HS-5 (cell line): ENCODE data around the gene PLD5.
"Not testable (repeated sequence)": the region's sequence is repeated elsewhere in the genome, so short reads cannot be mapped to it uniquely, and the experiment has no call there.

Experiments used
- DNase-seq: peaks from one replicate; pipeline ENCODE4 v3.0.0-alpha.2; 2012; ENCODE audit warnings: low read depth

Gene PLD5

DNA sequence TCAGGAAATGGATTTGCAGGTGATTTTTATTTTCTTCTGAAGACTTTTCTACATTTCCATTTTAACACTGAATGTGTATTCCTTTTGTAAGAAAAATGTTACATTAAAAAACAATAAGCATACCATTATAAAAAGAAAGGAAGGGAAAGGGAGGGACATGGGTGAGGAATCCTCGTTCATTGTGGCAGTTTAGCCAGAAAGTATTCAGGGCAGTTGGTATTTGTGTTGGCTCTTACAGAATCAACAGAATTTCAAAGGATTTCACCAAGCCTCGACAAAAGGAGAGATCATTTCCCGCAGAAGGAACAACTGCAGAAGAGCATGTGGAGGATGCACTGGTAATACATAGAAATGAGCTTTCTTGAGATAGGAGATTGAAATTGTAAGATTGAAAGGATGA lies 35.0 kb downstream of the PLD5 start:
- DNase-seq: no peak

DNA sequence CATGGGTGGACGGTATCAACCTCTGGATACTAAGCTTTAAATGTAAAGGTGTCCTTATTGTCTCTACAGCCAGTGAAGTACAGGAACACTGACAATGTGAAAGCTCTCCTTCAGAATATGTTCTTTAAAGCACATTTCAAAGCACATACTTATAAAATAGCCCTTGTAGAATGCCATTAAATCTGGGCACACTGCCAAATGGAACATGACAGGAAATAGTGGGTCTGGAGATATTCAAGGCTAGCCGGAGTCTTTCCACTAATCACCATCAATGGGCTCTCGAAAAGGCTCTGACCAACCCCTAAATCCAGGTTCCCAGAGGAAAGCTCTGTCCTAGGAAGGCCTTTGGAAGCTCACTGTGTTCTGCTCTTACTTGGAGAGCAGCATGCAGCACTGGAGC lies 46.6 kb downstream of the PLD5 start:
- no peak for DNase-seq

DNA sequence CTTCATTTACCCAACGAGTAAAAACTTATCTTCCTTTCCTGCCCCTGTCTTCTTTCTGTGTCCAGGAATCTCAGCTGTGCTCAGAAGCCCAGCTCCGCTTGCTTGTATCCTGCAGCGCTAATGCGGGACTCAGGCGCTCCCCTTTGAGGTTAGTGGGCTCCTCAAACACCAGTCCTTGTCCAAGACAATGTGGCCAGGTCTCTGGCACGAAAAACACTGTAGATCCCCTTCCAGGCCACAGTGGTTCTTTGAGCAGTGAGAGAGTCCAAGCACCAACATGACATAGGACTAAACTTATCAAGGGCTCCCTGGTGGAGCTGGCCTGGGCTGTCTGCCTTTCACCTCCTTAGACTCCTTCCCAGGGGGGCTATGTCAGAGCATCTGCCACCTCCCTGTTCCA lies 53.7 kb downstream of the PLD5 start:
- no peak for DNase-seq

DNA sequence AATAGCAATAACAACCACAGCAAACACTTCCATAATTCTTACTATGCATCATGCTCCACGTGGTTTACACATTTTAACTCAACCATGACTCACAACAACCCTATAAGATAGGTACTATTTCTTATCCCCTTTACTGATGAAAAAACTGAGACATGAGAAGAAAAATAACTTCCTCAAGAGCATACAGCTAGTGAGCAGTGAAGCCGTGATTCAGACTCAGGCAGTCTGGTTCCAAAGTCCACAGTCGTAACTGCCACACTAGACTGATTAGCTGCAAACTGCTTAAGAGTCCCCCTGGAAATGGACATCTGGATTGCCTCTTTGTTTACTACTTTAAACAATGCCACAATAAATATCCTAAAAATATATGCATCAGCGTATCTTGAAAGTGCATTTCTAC lies 55.7 kb downstream of the PLD5 start:
- no peak for DNase-seq

DNA sequence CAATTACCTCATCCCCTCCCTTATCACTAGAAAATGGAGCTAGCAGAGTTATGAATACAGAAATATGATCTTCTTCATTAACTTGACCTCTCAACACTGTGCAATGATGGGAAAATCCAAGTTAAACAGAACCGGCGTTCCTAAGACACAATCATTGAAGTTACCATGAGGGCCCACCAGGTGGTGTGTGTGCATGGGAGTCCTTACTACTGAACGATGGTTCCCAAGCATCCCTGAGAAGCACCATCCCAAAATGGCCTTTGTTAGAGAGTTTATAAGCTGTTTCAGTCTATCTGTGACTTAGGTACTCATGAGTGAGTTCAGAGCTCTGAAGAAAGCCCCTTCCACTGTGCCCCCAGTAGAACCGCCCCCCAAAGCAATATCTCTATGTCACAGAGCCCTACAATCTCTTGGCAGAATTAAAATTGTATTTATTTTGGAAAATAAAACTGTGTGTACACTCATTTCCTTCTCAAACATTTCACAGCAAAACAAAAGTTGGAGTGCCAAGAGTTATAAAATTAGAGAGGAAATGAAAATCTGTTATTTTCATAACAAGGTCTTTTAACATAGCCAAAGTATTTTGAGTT lies 56.8 kb downstream of the PLD5 start:
- no peak for DNase-seq

DNA sequence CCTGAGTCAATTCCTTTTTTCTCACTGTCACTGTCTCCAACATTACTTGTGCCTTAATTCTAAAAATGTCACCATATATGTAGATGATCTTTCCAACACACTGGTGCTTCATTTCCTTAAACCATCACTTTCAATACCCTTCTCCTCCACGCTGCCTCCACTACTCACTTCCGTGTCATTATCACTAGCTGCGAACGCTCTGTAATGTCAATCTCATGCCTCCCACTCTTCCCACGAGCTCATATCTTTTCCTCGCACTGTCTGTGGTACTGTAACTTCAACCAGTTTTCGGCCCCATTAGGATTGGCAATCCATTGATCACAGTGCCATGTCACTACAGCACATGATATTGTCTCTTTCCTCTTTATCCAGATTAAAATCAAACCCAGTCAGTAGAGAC lies 61.6 kb downstream of the PLD5 start:
- DNase-seq: no peak

DNA sequence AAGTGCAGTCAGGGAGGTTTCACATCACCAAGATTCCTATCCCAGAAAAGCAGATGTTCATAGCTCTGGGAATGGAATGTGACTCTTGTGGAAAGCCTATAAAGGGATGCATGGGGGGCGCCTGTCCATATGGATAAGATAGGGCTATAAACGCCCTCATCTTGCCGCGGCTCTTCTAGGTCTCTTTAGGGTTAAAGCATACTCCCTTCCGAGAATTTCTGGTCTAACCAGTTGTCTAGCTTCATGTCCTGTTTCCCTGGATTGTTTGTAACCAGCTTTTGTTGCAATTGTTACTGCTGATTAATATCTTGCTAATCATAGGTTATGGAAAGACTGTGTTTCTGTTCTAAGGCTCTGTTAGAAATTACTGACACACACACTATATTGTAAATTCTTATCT lies 64.8 kb downstream of the PLD5 start:
- not testable (repeated sequence) for DNase-seq

DNA sequence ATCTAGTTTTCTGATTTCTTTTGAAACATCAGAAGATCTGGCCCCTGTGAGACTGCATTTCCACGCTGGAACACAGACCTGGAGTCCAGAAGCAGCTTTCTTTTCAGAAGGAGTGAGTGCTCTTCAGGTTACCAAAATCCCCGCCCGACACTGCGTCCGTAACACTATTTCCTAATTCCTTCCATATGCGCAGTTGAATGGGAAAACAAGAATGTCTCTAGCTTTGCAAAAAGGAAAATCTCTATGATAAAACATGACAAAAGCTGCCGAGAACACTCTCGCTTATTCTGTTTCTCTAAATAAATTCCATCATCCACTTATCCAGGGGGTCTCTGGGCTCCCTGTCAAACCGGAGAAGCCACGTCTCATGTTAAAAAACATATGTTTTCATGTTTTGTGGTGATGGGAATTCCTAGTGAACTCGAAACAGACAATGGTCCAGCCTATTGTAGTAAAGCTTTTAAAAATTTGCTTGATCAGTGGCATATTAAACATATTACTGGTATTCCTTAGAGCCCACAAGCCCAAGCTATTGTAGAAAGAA lies 67.7 kb downstream of the PLD5 start:
- no peak for DNase-seq

DNA sequence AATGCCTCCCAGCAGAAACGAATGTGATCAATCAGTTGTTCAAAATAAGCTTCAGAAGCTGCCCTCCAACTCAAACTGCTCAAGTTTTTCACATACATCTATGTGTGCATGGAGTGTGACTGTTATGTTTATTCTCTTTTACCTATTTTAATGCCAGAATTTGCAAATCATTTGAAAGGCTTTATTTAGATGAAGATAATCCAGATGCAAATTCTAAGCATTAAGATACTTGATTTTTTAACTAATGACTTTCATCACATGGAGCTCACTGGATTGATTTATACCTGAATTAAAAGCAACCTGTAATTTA lies 69.5 kb downstream of the PLD5 start:
- DNase-seq: no peak

DNA sequence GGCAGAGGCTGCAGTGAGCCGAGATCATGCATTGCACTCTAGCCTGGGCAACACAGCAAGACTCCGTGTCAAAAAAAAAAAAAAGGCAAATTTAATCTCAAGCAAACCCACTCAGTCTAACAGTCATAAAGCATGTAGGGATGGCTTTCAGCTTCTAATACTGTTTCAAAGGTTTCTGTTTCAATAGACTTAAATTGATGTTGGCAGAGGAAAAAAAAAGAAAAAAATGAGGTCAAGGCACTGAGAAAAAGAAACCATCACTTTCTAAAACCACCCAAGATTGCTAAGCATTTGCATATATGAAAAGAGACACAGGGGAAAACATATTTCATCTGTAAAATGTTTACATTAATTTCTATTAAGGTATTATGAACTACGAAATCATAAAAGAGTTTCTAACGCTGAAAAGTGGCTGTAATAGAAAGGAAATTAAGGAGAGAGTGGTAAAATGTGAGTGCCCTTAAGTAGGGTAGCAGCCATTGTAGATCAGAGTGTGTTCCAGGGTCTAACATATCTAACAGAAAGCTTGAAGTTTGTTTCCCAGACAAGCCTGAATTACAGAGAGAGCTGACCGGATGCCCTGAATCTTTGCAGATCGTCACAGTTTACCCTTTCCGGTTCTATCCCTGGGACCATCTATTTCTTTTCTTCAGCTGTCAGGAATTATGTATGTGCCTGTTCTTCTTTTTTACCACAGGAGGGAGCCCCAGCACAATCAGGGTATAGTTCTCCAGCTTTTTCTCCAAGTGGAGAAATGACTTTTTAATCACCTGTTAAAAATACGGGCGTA lies 70.0 kb downstream of the PLD5 start:
- no peak for DNase-seq

DNA sequence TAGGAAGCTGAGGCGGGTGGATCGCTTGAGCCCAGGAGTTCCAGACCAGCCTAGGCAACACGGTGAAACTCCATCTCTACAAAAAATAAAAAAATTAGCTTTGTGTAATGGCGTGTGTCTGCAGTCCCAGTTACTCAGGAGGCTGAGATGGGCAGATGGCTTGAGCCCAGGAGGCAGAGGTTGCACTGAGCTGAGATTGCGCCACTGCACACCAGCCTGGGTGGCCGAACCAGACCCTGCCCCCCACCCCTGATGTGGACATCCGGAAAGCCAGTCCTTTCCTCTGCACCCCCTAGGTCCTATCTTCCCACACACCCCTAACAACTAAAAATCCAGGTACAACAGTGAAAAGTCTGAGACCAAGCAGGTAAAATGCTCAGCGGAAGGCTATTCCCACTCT lies 71.9 kb downstream of the PLD5 start:
- DNase-seq: no peak

DNA sequence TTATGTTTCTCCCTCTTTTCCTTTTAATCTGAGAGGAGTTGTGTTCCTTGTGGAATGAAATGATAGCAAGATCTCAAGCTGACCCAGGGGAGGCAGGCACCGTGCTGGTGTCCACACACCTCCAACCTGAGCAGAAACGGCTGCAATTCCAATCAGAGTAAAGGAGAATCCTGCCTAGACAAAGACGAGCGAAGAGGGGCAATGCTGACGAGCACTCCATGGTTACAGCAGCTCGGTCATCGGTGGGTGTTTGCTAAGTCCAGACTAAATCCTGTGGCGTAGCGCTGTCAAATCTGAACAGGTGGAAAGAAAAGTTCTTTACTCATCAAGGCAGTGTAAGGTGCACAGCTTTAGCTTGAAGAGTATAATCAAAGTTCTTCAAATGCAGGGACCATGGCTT lies 74.8 kb downstream of the PLD5 start:
- no peak for DNase-seq

DNA sequence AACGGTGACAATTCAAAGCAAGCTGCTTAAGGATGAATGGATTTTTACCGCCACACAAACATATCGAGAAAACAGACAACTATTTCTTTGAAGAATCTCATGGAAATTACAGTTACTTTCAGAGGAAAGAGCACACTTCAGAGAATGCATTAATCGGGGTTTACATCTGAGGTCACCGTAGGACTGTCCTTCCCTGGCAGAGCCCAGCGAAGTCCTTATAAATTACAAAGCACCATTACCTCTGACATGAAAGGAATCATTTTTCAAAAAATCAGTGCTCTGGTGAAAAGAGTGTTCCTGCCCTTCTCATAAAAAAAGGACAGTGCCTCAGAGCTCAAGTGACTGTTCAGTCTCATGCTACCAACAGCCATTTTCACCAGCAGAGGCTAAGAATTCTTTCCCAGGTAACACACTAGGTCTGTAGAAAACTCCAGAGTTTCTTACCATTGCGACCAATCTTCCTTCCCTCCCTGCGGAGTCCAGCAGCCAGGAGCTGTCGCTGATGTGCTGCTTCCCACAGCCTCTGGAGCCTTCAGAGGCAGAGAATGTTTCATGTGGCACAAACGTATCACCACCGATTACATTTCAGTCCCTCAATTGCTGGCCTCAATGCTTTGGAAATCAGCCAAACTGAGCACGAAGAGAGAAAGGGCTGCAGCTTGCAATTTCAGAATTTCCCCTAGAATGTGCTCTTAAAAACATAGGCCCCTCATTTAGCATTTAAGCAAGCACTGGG lies 75.4 kb downstream of the PLD5 start:
- no peak for DNase-seq

DNA sequence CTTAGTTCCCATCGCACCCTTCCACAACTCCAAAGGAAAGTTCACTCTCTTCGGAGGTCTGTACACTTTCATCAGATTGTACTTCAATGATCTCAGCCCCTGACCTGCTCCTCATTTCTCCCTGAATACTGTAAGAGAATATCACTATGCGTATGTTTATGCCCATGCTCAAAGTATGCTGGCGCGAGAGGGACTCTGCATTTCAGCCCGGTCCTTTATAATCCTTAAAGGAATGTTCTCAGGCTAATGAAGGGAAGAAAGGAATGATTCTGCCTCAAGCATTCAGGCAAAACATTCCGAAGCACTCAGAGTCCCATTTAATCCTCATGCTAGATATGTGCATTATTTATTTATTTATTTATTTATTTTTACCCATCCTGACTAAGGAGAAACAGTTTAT lies 76.8 kb downstream of the PLD5 start:
- DNase-seq: no peak

DNA sequence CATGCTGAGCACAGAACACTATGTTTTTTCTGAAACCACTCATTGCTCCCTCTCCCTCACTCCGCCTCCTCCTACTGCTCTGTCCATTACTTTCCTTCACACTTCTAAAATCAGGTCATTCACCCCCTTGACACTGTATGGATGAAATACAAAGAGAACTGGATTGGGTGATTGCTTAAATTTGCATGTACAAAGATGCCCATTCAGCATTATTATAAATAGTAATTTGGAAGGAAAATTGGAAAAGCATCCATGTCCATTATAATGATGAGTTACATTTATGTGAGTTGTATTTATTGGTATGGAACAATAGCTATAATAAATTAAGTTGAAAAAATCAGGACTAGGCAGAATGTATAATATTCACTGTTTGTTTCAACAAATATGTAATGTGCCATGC lies 83.7 kb downstream of the PLD5 start:
- no peak for DNase-seq

DNA sequence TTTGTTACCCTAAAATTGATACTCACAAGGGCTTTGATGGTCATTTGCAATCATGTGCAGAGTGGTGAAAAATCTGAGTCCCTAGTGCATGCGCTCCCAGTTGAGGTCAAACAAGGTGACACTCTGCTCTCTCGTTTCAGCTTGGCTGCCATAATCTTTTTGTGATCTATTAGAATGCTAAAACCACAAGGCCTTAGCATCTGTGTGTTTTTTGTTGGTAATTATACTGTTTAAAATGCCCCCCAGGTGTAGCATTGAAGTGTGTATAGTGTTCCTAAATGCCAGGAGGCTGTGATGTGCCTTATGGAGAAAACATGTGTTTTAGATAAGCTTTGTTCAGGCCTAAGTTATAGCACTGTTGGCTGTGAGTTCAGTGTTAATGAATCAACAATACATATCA lies 89.3 kb downstream of the PLD5 start:
- no peak for DNase-seq

DNA sequence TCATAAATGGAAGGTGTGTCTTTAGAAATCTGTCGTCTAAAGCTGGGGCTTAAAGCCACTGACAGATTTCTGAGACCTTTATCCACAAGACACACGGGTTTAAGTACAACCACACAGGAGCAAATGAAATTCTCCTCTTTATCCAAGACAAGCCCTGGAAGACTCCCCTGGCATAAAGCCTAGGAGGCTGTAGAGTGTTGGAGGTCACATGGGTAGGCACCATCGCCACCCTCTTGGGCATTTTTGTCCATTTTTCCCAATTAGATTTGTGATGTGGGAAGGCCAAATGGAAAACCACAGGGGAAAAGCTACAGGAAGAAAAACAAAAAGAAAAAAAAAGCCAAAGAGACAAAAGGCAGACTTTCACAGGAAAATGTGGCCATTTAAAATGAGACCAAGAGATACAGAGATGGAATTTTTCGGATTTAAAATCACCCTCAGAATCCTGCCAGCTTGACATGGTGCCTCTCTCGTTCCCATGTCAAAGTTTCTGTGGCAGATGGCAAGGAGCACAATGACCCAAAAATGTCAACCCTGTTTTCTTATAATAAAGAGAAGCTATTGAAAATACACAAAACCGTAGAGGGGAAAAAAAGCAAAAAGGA lies 91.9 kb downstream of the PLD5 start:
- DNase-seq: no peak

DNA sequence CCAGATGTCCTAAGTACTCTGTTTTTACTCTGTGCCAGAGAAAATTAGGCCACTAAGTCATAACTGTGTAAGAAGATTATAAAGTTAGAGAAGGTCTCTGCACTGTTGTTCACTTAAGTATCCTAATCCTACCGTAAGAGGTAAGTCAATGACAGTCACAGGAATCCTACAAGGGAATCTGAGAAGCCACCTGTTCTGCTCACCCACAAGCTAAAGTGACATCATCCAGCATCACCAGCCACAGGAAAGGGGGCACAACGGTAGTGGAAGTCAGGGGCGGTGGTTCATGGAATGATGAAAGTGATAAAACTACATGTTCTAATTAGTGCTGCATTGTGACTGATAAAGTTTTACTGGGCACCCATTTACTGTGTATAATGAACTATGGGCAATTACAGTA lies 92.7 kb downstream of the PLD5 start:
- DNase-seq: no peak

DNA sequence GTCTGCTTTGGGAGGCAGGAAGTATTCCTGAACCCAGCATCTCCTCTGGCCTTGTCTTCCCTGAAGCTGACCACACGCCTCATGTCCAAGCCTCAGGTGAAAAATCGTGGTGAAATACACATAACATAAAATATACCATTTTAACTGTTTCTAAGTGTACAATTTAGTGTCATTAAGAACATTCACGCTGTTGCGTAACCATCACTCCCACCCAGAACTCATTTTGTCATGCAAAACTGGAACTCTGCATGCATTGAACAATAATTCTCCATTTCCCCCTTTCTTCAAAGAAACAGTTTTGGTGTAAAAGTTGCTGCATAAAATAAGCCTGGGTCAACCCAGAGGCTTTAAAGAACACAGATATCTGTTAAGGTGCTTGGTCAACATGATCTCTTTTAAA lies 93.5 kb downstream of the PLD5 start:
- DNase-seq: no peak

DNA sequence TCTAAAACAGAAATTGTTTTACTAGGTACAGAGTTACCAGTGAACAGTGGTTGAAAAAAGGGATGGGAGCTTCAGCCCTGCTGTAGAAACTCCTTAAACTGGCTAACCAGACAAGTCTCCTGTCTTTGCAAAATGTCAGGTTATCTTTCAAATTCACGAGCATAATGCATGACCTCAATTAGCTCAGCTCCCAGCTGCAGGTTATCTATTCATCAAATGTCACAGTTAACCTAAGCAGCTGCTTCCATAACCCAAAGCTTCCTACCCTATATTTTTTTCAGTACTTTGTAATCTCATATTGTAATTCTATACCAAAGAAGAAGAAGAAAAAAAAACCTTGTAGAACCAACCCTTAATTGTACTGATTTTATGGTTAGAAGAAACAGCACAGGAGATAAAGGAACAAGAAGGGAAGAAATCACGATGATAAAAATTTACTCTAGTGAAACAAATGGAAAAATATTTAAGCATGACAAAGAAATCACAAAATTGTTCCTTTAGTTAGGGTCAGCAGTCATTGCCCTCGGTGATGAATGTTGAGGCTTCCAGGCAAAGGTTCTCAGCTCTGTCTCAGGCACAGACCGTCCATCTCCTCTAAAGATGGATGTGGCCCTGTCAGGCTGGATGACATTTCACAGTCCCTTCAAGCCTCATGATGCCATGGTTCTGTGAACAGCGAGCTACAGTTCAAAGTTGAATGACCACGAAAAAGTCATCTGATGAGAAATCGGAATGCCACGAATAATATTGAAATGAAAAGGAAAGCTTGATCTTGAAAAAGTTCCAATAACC lies 95.9 kb downstream of the PLD5 start:
- no peak for DNase-seq

DNA sequence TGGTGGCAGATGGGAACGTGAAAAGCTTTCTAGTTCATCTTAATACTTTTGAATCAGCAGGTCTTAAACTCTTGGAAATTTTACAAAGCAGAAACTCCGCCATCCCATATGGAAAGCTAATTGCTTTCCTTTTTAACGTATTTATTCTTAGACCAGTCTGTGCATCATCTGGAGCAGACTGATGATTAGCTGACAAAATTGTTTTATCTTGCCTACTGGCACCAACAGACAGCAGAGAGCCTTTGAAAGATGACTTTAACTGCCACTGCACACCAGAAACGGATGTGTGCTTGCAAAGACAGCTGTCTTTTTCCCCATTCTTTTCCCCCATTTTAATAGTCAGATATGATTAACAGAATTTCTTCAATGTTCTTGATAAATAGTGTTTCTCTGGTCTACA lies 97.0 kb downstream of the PLD5 start:
- DNase-seq: no peak

DNA sequence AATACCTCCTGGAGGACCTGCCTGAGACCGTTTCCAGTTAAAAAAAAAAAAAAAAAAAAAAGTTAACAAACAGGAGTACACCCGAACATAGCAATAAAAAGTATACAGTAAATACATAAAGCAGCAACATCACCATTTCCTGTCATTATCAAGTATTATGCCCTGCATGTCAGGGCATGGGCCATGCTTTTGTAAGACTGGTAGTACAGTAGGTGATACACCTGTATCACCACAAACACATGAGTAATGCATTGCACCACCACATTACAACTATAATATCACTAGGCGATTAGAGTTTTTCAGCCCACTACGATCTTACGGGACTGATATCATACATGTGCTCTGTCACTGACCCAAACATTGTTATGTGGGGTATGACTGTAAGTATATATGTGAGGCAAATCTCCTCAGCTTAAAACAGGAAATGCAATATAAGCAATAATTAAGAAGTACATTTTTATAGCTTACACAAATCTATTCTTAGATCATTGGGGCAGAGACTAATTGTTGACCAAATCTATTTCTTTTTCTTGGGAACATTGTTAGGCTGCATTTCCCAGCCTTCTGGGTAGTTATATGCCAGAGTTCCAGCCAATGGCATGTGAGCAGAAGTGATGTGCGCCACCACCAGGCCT lies 98.1 kb downstream of the PLD5 start:
- DNase-seq: no peak
